ENCODE data around the gene DEXI.

Gene DEXI

DNA sequence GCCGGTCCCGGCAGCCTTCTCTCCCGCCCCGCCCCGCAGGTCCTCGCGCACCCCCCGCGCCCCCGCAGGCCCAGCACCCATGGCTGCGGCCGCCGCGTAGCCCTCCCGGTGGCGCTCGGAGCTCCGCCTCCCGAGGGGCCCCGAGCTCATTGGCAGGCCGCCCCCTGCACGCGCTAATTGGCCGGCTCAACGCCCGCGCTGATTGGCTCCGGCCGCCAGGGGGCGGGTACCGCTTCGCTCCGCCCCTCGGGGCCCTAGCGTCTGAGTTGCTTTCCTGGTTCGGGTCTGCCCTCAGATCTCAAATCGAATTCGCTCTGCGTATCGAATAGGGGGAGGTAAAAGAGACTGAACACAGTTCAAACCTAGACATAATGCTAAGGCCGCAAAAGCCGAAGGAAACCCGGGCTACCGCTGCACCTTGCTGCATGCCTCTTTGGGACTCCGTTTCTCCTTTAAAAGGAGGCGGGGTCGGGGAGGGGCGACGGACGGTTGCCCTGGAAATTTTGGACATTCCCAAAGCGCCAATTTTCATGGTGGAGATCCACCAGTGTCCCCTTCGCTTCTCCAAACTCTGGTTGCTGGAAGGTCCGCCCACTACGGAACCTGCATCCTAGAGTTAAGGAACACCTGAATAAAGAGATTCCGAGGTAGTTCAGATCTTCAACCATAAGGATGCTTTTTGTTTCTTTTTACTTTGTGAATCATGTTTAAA lies at the start of gene DEXI:
Gene DEXI, minus strand, starts transcription at position 117 of the 712 bp plus-strand sequence. CDS start 463 bp downstream, outside the sequence.
- DNase-seq (ENCODE audit: low spot score): peak; percentile 95

DNA sequence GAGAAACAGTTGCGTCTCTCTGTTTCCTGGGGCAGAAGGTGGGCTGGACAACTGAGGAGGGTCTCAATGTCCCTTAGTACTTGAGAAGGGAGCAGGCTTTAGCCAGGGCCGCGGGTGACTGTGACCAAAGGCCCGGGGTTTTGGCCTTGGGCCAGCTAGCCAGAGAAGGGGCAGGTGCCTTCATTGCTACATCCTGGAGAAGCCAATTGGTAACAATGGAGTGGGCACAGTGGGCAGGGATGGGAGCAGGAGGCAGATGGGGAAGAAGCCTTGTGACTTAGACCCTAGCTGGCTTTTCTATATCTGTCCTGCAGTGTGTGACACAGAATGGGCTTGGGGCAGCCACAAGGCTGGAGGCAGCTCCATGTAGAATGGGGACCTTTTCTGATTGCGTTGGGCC lies 48.1 kb upstream of the DEXI start:
- no peak for DNase-seq (ENCODE audit: low spot score)

DNA sequence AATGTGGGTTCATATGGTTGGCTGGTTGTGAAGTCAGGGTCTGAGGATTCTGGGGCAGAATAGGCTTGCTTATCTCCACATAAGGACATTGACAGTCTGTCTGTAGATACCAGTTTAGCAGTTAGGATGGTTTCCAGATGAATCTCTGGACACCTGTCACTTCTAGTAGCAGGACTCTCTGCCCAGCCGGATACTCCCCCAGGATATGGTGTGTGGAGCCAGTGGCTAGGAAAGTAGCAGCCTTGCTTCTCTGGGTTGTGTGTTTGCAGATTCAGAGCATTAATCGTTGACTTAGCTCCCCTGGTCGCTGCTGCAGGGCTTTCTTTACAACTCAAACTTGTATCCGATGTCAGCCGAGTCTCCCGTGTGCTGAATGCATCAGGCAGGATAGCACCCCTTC lies 47.3 kb upstream of the DEXI start:
- no peak for DNase-seq (ENCODE audit: low spot score)

DNA sequence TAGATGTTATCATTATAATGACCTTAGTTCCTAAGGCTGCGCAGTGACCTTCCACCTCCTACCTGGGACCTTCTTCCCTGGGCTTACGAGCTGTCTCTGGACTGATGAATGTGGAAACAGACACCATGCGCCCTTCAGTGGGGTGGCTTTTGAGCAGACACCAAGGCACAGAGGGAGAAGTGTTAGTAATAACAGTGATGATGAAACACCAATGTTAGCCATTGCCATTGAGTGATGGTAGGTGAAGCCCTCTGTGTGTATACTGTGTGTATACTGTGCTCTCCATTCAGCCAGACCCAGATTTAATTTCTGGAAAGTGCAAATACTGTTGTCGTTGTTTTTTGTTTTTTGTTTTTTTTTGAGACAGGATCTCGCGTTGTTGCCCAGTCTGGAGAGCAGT lies 46.6 kb upstream of the DEXI start:
- no peak for DNase-seq (ENCODE audit: low spot score)

DNA sequence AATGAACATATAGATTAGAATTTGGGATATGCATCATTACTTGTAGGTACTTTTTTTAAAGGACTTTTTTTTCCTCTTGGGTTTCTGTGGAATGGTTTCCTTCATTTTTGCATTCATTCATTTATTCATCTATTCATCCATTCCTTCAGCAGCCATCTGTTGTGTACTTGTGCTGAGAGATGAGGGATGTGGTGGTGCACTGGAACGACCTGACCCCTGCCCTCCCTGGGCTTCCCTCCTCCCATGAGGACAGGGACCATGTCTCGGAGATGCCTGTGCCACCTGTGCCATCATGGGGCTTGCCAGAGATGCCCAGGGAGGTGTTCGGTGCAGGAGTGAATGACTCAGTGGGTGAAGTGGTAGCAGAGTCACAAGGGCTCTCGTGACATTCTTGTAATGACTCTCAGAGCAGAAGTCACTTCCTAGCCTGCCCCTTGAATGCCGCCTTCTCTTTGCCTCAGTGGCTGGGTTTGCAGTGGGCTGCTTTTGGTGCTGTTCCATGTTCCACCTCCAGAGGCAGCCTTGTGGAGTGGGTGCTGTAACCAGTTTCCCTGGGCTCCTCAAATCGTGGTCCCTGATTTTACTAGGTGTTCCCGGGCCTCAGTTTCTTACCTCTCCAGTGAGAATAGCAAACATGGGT lies 46.0 kb upstream of the DEXI start:
- peak; percentile 15 for DNase-seq (ENCODE audit: low spot score)

DNA sequence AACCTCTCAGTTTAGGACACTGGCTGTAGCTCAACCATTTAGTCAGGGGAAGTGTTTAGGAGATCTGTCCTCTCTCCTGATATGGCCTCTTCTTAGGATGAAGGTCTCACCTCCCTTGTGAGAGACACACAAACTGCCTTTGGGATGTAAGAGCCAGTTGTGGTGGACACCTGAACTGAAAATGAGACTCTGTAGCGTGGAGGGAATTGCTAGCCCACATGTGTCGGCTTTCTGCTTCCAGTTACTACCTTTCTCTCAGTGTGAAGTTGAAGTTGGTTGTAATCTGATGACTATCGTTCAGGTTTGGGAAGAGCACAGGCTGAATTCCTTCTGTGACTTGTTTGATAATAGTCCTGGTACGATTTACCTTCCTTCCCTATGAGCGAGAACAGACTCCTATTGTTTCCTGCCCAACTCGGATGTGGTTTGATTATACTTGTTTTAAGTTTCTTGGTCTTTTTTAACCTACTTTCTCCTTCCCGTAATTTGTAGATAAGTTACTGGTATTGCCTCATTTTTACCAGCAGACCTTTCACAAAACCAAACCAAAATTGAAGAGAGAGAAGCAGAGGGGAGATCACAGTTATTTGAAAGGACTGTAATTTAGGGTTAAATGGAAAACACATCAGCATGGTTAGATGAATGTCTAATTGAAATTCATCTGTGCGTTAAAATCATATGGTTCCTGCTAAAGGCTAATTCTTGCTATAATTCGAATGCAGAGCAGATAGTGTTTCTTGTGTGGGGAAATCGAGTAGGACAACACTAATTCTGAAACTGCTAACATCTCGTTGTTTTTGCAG lies 45.3 kb upstream of the DEXI start:
- DNase-seq (ENCODE audit: low spot score): no peak

DNA sequence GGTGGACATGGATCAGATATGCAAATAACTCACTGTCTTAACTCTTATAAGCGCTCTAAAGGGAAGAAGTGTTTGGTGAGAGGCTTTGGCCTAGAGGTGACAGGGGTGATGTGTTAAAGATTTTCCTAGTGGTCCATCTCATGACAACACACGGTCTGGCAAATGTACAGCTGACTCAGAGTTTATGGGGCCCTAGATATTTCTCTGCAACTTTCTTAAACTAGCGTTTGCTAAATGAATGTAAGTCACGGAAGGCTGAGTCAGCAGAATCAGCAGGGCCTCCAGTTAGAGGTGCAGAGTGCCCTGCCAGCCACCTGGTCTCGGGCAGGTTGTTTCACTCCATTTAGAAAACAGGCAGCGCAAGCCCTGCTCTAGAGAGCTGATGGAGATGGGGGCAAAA lies 42.2 kb upstream of the DEXI start:
- DNase-seq (ENCODE audit: low spot score): no peak

DNA sequence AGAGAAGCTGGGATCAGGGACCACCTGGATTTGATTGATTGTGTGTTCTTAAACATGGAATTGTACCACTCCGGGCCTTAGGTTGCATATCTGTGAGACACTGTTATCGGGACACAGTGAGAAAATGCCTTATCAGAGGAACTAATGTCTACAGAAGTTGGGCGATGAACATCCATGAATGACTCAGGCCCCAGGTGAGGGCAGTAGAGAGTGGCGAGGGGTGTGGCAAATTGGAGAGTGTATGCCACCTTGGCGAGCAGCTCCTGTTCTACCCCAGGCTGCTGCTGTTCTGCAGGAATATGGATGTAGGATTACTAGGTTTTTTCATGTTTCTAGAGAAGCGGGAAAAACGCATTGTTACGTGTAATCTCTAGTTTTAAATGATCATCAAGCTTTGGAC lies 40.9 kb upstream of the DEXI start:
- no peak for DNase-seq (ENCODE audit: low spot score)

DNA sequence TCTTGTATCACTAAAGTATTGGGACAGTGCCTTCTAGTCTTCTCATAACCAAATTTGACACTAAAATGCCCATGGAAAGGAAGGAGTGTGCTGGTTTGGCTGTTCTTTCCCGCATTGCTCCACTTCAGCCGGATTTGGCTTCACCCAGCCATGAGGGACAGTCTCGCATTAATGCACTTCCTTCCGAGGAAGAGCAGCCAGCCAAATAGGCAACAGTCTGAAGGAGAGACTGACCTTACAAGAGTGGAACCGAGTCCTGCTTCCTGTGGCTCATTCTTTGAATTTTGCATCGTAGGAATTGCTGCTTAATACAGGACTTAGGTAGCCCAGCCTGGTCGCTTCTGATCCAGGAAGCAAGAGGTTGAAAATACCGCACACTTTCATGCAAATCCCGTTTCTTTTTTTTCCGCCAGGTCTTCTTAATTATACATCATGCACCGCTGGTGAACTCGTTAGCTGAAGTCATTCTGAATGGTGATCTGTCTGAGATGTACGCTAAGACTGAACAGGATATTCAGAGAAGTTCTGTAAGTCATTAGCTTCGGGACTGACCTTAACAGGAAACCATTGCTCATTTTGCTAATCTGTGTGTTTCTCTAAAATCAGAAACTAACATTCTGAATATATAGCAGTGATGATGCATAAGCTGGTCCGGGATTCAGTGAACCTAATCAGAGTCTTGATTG lies 40.3 kb upstream of the DEXI start:
- no peak for DNase-seq (ENCODE audit: low spot score)

DNA sequence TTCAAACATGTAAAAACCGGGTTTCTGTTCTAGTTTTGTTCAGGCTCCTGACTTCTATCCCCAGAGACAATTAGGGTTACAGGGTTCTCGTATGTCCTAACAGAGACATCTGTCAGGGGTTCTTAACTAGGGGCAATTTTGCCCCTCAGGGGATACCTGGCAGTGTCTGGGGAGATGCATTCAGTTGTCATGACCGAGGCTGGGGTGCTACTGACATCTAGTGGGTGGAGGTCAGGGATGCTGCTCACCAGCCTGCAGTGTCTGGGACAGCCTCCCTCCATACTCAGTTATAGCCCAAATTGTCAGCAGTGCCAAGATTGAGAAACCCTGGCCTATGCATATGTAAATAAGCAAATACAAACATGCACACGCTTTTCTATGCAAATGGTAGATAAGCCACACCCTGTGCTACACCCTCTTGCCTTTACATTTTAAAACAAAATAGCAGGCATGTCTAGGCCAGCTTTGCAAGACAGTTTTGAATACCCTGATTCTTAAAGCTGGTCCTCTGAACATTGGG lies 39.5 kb upstream of the DEXI start:
- DNase-seq (ENCODE audit: low spot score): peak; percentile 70

DNA sequence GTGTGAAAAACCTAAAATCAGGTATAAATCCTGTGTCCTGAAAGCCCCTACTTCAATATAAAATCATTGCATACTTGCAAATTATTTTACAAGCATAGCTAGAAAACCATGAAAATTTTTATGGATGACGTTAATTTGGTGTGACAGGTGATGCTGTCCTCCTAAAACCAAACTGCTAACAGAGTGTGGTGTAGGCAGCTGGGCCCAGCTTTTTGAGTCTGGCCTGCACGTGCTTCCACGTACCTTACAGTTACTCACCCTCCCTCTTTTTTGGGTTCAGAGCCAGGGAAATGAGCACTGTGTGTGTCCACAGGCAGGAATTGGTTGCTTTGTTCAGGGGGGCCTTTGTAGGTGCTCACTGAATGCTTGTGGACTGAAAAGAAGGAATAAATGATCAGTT lies 38.5 kb upstream of the DEXI start:
- no peak for DNase-seq (ENCODE audit: low spot score)

DNA sequence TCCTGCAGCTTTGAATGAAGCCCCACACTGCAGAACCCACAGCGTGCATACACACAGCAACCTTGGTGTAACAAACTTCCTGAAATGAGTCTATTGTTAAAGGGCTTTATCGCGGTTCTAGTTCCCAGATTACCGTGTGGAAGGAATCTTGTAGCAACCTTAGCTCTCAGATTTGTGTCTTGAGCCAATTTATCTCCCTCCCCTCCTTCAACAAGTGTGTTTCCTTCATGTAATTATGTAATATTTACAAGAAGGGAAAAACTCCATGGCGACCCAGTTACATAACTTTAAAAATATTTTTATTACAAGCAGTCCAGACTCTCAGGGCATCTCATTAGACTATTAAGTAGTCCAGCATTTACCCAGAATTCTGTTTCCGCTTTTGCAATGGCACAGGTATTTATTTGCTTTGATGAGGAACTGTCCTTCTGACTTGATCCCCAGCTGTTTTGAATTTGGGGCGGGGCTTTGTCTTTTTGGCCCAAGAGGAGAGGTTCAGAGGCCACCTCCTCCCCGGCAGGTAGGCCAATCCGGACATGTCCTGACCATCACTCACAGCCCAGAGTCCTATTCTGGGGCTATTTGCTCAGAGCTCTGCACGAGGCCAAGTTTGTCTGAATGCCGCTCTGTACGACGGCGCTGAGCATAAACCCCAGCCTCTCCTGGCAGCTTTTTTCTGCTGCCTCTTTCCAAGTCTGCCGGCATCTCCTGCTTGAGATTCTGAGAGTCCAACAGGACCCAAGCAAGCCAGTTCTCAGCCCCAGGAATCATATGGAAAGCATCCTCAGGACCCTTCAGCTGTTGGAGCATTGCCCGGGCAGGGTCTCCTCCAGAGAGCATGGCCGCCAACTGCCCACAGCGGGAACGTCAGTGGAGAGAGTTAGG lies 37.7 kb upstream of the DEXI start:
- no peak for DNase-seq (ENCODE audit: low spot score)

DNA sequence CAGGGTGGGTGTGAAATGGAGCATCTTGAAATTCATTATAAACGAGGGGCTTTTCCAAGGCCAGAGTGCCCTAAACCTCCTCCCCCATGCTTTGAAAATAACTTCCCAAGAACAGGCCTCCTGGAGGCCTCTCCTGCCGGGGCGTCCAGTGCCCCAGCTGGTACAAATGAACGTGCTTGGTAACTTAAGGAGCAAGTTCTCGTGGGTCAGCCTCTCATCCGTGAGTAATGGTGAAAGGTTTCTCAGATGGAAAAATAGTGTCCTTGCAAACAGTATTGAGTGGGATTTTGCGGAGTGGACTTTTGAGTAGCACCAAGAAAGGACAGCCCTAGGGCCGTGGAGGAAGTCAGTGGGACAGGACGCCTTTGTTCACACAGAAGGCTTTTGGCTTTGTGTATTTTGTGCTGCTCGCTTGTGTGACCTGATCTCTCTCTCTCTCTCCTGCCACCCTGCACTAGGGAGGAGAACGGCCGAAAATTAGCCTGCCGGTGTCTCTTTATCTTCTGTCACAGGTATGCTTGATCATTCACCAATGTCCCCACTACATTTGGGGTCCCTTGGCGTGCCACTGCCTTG lies 36.7 kb upstream of the DEXI start:
- no peak for DNase-seq (ENCODE audit: low spot score)

DNA sequence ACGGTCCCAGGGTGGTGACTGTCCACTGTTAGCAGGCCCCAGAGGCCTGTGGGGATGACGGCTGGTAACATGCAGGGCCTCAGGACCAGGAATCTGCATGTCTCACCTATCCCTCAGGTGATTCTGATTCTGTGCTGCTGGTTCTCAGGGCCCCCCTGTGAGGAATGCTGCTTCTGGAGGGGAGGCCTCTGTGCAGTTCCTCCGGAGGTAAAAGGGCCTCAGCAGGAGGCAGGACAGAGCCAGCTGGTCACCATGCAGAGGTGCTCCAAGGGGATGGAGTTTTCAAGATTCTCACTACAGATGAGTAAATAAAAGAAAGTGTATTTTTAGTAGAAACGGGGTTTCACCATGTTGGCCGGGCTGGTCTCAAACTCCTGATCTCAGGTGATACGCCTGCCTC lies 35.9 kb upstream of the DEXI start:
- no peak for DNase-seq (ENCODE audit: low spot score)

DNA sequence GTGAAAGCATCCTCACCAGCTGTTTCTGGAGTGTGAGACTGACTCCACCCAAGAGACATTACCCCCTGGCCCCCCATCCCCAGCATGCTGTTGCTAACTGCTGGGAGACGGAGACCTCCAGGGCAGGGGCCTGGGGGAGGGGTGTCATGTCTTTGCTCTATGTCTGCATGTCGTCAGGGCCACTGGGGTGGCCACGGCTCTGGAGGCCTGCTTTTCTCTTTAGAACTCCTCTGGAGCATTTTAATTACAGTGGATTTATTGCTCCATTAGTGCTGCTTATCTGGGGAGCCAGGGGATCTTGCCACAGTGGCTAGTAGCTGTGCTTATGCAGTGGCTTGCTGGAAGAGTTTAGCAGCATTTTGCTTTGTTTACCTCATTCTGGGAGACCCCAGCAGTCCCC lies 34.4 kb upstream of the DEXI start:
- DNase-seq (ENCODE audit: low spot score): no peak

DNA sequence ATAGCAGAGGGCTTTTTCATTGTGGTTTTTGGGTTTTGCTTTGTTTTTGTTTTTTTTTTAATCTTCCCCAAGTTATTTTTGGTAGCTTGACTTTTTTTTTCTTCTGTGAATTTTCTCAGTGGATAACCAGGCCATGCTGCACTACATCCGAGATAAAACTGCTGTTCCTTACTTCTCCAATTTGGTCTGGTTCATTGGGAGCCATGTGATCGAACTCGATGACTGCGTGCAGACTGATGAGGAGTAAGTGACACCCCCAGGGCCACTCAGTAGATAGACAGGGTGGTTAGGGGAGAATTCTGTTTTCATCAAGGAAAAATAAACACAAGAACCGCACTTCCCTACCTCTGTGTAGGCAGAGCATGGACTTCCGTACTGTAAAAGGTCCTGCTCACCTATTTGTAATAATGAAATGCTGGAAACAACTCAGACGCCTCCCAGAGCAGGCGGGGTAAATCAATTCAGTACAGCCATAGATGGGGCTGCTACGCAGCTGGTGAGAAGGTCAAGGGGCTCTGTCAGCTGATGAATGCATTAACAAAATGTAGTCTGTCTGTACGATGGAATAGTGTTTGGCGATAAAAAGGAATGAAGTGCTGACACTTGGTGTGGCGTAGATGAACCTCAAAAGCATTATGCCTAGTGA lies 30.7 kb upstream of the DEXI start:
- DNase-seq (ENCODE audit: low spot score): peak; percentile 37

DNA sequence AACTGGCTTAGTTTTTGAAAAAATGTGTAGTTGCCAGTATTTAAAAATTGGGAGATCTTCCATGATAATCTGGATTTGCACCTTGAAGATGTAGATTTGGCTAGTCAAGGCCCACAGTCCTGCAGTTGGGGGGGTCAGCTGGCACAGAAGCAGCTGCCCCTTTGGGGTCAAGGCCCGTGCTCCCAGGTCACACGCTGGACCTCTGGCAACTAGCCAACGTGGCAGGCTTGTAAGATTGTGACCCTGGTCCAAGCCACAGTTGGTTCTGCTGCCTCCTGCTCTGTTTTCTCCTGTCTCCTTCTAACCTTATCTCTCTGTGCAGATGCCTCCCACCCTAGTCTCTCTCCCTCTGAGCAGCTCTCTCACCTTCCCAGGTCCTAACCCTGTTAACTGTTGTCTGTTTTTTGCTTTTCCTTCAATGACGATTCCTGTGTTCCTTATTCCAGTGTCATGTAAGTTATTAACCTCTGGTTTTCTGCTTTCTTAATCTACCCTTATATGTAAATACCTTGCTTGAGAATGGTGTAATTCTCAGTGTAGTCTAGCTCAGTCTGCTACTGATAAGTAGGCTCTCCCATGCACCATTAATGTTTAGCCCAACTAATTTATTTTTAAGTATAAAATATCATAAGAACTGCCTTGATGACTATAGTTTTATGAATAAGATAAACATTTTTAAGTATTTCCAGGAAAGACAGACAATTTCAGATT lies 30.0 kb upstream of the DEXI start:
- peak; percentile 81 for DNase-seq (ENCODE audit: low spot score)

DNA sequence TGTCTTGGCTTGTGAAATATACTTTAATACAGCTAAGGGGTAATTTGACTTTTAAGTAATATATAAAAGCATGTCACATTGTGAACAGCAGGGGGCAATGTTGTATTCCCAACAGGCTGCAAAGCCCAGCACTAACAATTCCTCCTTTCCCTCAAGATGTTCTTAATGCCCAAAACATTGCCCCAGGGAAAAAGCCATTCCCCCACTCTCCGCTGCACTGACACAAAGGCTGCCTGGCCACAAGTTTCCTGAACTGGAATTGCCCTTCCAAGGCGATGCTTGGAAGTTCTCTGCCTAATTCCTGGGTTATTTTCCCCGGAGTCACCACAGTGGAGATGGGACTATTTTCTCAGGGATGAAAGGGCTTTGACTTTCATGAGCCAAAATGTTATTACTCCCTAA lies 29.3 kb upstream of the DEXI start:
- DNase-seq (ENCODE audit: low spot score): peak; percentile 83

DNA sequence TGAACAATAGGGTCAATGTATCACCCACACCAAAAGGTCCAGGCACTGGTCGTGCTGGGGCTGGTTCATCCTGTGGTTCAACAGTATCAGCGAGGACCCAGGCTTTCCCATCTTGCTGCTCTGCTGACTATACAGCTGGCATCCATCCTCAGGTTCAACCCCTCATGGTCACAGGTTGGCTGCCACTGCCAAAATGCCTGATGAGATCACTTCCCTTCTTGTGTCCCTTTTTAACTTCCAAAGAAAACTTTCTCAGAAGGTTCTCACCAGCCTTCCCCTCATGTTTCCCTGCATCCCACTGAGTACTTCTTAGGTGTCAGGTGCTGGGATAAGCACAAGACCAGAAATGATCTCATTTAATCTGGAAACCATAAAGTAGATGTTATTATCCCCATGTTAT lies 27.8 kb upstream of the DEXI start:
- DNase-seq (ENCODE audit: low spot score): no peak

DNA sequence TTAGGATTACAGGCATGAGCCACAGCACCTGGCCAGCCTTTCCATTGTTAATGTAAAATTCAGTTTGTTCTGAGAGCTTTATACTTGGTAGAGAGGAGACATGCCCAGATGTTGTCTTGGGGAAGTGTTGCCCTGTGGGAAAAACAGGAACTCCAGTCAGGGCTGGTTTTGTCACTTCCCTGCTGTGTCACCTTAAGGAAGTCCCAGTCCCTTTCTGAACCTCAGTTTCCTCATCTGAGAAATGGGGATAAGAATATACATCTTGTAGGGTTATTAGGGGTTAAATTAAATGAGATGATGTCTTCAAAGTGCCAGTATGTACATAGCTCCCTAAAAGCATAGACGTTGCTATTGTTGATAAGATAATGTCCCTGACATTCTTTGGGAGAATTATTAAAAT lies 27.3 kb upstream of the DEXI start:
- DNase-seq (ENCODE audit: low spot score): no peak

All from hematopoietic multipotent progenitor cell treated with erythropoietin and hydrocortisone succinate and interleukin-3 and kit ligand, for 15 days (in vitro differentiated cells).